Kidney (tissue), 14 donors: ENCODE measurements around the gene EPSTI1. TPM values are rescaled to one million over a fixed set of nuclear protein-coding genes. Genes with fewer than 3 reads are reported as not detected.

Experiments
- DNase-seq, 5 donors: peaks; one replicate each; pipeline ENCODE4 v3.0.0-alpha.2; 2013 to 2020
- FAIRE-seq: peaks from 2 replicates; lab custom pipeline; 2012; peaks lifted over from hg19 to GRCh38; lab: Jason Lieb, UNC
- H3K27ac ChIP-seq, 2 donors: one replicate each; pipeline ENCODE4 v1.7.0; 2013; ENCODE audit warnings: low read depth in 2 of 2, low read length in 2 of 2, inconsistent platforms in 1 of 2
- H3K27me3 ChIP-seq: one replicate; pipeline ENCODE4 v1.7.1; 2013; ENCODE audit warnings: low read length, inconsistent platforms; ENCODE audit not compliant: control insufficient read depth, insufficient read depth
- H3K36me3 ChIP-seq, 3 donors: one replicate each; pipeline versions ENCODE4 v1.7.0 to v1.7.1; 2013; ENCODE audit warnings: low read length in 3 of 3, control low read depth in 1 of 3, inconsistent platforms in 1 of 3; ENCODE audit not compliant: insufficient read depth in 3 of 3, control insufficient read depth in 2 of 3
- H3K4me1 ChIP-seq, 3 donors: one replicate each; pipeline versions ENCODE4 v1.7.0 to v1.7.1; 2013; ENCODE audit warnings: low read length in 3 of 3, inconsistent platforms in 1 of 3, low read depth in 1 of 3; ENCODE audit not compliant: control insufficient read depth in 2 of 3, insufficient read depth in 2 of 3
- H3K4me3 ChIP-seq, 3 donors: one replicate each; pipeline versions ENCODE4 v1.7.0 to v1.8.1; 2013; ENCODE audit warnings: low read length in 3 of 3, control low read depth in 1 of 3, inconsistent platforms in 1 of 3
- H3K9ac ChIP-seq, 3 donors: one replicate each; pipeline versions ENCODE4 v1.7.0 to v1.7.1; 2013; ENCODE audit warnings: low read length in 3 of 3, control low read depth in 1 of 3, inconsistent platforms in 1 of 3
- H3K9me3 ChIP-seq, 3 donors: one replicate each; pipeline versions ENCODE4 v1.7.0 to v1.7.1; 2013; ENCODE audit warnings: low read length in 3 of 3, control low read depth in 1 of 3, inconsistent platforms in 1 of 3; ENCODE audit not compliant: control insufficient read depth in 2 of 3, insufficient read depth in 1 of 3
- CTCF ChIP-seq: IDR thresholded peaks from 3 replicates; pipeline ENCODE4 v1.5.1; 2012; ENCODE audit warnings: mild to moderate bottlenecking, moderate library complexity, borderline replicate concordance; ENCODE audit not compliant: insufficient read depth; ENCODE audit errors: extremely low read depth
- intact Hi-C: fragments of 100-400 bp; cut with DNase I; formaldehyde crosslinking; loops from one replicate; pipeline ENCODE4 v1.11.1; 2022
- polyA plus RNA-seq: library from polyadenylated mRNA; stranded (reverse); fragments of 350-450 nt; fragmentation: Illumina TruSeq; extraction: RNeasy Lipid Tissue Mini Kit (QIAGEN cat#74804); gene quantifications from one replicate; pipeline ENCODE4 v1.2.3, GENCODE V29; 2014; ENCODE audit warnings: low read depth, low replicate concordance; ENCODE audit not compliant: insufficient read depth
- total RNA-seq: library from RNA; stranded (reverse); fragmentation: NEBNext Ultra II Directional; extraction: Animal tissue kit (Norgen Biotek cat#: 25700); gene quantifications from one replicate; pipeline ENCODE4 v1.2.1, GENCODE V29; 2021
- donor health status: control.
- donor health status: control.
- donor health status: control.
- donor health status: control.
- donor health status: control.
- donor health status: DM: yes; HTN: yes; CAD: no.
- donor health status: Normal renal cell carcinoma (clear cell type).

EPSTI1 gene
- total and polyA plus RNA-seq, 2 donors from 2014 or later = 11.2 to 12.2 TPM

DNA sequence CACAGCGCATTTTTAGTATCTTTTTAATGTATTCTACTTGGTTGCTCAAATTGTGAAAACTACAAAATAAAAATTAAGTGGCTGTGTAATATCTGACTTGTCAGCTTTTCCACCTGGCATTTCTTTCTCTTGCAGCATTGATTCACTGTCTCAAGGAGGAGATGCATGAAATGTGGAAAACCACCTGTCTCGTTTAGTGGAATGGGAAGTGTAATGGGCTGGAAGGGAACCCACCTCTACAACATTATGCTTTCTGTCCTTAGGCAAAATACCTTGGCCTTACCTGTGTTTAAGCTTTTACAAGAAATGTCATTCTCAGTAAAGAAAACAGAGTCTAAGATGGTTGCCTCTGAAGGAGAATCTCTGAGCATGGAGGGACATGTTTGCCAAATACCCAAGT is 142.8 kb downstream of the EPSTI1 start:
- Histone ChIP-seq H3K9ac (no peak overlapping the region), H3K9me3 (no peaks in the 10 kb centered on the region), H3K27ac (no peak overlapping the region), H3K36me3 (no peaks in the 10 kb centered on the region), H3K4me3 (no peak overlapping the region), H3K27me3 (no peaks in the 10 kb centered on the region), H3K4me1 (no peaks in the 10 kb centered on the region)
- no peak for FAIRE-seq
- no peak for TF ChIP-seq CTCF
- intact Hi-C loops = no loop called here
- no peak for DNase-seq

DNA sequence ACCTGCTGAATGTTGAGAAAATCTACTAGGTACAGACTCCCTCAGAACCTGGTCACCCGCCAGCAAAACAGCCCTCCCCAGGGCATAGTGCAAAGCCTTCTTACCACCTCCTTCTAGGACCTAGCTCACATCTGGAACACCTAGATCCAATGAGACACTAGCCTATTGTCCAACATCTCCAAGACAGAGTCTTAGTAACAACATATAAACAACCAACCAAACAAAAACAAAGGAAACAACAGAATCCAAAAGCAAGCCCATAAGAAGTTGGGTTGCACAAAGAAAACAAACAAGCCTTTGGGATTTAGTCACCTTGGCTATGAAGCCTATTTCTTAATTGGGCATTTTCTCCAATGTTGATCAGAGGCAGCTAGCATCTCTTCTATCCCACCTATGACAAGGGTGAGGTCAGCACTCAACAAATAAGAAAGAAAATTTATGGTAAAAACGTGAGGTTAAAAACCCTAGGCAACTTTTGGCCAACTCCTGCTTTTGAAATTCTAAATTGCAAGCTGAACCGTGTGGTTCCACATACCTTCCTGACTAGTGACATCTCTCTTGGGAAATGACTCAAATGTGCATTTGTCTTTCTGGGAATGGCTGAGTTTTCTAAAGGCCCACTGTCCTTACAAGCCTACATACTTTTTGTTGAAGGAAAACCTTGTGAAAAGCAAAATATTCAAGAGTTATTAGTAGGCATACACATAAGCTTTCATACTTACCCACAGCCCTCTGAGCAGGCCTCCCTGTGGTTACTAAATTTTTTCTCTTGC is 144.0 kb downstream of the EPSTI1 start:
- DNase-seq = no peak
- no peaks in the 10 kb centered on the region for H3K27me3 ChIP-seq
- FAIRE-seq = no peak
- no peak overlapping the region for H3K4me3 ChIP-seq
- intact Hi-C loops = no loop called here
- H3K36me3 ChIP-seq = no peaks in the 10 kb centered on the region
- no peak for TF ChIP-seq CTCF
- no peak overlapping the region for H3K9ac ChIP-seq
- H3K4me1 ChIP-seq = no peaks in the 10 kb centered on the region
- H3K9me3 ChIP-seq = no peaks in the 10 kb centered on the region
- H3K27ac ChIP-seq = no peak overlapping the region

- Histone ChIP-seq H3K9ac (no peak overlapping the region), H3K4me1 (no peaks in the 10 kb centered on the region), H3K27me3 (no peaks in the 10 kb centered on the region), H3K27ac (no peak overlapping the region), H3K36me3 (no peaks in the 10 kb centered on the region), H3K9me3 (no peaks in the 10 kb centered on the region), H3K4me3 (no peak overlapping the region)
- TF ChIP-seq CTCF = peak; percentile 49
- intact Hi-C loops = no loop called here
- FAIRE-seq (peak; percentile 42), DNase-seq (peak in 4 of 5 donors; percentile 27 to 75 (median 52))
These were observed 154.9 kb downstream of the EPSTI1 start for GRCh38 chr13:42836930-42837690.

Other genes starting within 250 kb of the EPSTI1 start
- 0.09 TPM for gene FAM216B, start 210.7 kb downstream of the EPSTI1 start, total RNA-seq
- not detected for gene FAM216B, start 210.7 kb downstream of the EPSTI1 start, polyA plus RNA-seq
- gene DNAJC15, start 31.3 kb upstream of the EPSTI1 start, total RNA-seq = 18.8 TPM
- 31.0 TPM for gene DNAJC15, start 31.3 kb upstream of the EPSTI1 start, polyA plus RNA-seq